ENCODE measurements around the gene CACNA2D1.

DNA sequence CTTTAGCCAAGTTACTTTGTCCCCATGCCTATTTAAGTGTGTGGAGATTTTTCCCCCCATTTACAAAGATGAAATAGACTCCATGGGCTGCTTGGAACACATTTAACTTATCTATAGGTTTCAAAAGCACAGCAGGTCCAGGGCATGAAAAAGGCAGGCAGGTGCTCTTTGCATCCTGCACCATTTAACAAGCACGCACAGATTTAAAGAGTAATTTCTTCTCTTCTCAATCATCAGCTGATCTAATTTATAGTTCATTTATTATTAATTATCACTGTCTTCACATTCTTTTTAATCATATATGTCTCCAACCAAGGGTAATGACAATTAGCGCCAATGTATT, 156.8 kb downstream of the CACNA2D1 start:
- TF ChIP-seq CTCF (IDR thresholded peaks at IDR 0.05) (no peak), POLR2A (IDR thresholded peaks at IDR 0.05) (no peak)
